Activated naive CD4-positive, alpha-beta T cell treated with Interleukin-2 at 50 U/mL for 16 hours (primary cell): ENCODE results near the gene SLC16A1.
"Not testable (repeated sequence)": the region's sequence is repeated elsewhere in the genome, so short reads cannot be mapped to it uniquely, and the experiment has no call there.

Source experiments
- DNase-seq: peaks from one replicate; pipeline ENCODE4 v3.0.0-alpha.2; 2020

SLC16A1 gene

GRCh38 chr1:112955773-112956543 is at the start of gene SLC16A1:
Gene SLC16A1 (minus strand): TSS chr1:112956196. CDS start chr1:112929308, 26,888 bp downstream.
- DNase-seq, result peak; percentile 90

DNA sequence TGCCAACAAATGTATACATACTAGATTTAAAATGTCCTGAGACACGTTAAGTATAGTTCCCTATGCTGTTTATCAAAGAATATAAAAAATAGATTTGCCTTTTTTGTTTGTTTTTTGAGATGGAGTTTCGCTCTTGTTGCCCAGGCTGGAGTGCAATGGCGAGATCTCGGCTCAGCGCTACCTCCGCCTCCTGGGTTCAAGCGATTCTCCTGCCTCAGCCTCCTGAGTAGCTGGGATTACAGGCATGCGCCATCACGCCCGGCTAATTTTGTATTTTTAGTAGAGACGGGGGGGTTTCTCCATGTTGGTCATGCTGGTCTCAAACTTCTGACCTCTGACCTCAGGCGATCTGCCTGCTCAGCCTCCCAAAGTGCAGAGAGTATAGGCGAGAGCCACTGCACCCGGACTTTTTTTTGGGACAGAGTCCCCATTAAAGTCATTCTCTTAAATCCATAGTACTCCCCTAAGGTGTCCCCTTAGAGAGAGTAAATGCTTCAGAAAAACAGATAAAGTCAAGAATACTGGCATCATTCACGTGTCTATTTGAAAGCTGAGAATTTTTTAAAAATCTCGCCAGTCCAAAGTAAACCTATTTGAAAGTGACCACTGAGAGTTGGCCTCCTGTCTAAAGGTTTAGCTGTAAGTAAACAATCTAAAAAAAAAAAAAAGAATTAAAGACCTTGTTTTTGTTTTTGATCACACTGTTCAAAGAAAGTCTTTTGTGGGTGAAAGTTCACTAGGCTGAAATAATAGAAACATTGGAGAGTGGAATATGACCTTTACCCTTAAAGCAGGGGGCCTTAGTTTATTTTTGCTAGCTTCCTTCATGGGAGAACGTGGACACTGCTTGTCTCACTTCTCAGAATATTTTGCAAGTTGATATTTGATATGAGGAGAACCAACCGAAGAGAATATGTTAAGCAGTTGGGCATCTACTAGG is 48.0 kb upstream of the SLC16A1 start:
- no peak for DNase-seq

- no peak for DNase-seq
Observed at GRCh38 chr1:113002297-113002696, 46.3 kb upstream of the SLC16A1 start.

GRCh38 chr1:112998592-112999235 is 42.7 kb upstream of the SLC16A1 start:
- no peak for DNase-seq

- no peak for DNase-seq
Observed at GRCh38 chr1:112997781-112998180, 41.8 kb upstream of the SLC16A1 start.

DNA sequence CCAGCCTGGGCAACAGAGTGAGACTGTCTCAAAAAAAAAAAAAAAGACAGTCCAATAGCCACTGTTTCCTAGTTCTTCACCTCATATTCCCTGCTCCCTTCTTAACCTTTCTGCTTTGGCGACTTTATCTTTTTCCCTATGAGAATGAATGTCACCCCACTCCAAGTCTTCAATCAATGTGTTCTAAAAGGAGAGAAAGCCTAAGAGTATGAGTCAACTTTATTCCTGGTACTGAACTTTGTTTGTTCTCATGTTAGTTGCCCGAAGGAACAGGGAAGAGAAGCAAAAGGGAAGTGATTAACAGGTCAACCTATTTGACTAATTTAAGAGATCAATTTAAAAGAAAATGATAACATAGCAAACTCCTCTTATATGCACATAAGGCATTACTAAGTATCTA is 39.9 kb upstream of the SLC16A1 start:
- no peak for DNase-seq

DNA sequence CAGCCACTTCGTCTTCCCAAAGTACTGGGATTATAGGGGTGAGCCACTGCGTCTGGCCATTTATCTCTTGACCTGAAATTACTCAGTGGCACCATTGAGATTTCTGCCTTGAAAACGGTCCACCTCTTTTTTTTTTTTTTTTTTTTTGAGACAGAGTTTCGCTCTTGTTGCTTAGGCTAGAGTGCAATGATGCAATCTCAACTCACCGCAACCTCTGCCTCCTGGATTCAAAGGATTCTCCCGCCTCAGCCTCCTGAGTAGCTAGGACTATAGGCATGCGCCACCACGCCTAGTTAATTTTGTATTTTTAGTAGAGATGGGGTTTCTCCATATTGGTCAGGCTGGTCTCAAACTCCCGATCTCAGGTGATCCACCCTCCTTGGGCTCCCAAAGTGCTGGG is 39.0 kb upstream of the SLC16A1 start:
- DNase-seq, result not testable (repeated sequence)

DNA sequence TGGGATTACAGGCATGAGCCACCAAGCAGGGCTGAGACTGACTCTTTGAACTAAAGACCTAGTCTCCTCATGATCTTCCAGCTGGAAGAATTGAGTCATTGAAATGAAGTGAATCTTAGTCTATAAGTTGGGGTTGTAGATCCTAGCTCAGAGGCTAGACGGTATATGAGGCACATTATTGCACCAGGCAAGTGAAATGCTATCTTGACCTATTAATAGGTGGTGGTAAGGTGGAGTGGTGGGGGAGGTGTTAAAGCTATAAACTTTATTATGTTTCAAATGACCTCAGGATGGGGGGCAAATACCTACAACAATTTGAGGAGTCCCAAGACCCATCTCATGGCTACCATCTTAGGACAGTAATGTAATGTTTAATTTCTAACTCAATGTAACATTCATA is 36.8 kb upstream of the SLC16A1 start:
- no peak for DNase-seq

GRCh38 chr1:112991402-112992120 is 35.6 kb upstream of the SLC16A1 start:
- no peak for DNase-seq

DNA sequence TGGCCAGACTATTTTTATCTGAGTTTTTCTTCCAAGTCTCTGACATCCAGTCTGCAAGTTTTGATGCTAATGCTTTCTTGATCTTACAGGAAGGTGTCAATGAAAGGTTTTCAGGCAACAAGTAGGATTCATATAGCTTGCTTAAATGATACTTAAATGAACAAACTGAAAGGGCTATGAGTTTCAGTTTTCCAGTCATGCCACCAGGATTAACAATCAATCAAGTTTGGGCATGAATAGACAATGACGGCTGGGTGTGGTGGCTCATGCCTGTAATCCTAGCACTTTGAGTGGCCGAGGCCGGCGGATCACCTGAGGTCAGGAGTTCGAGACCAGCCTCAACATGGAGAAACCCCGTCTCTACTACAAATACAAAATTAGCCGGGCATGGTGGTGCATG is 34.3 kb upstream of the SLC16A1 start:
- no peak for DNase-seq

DNA sequence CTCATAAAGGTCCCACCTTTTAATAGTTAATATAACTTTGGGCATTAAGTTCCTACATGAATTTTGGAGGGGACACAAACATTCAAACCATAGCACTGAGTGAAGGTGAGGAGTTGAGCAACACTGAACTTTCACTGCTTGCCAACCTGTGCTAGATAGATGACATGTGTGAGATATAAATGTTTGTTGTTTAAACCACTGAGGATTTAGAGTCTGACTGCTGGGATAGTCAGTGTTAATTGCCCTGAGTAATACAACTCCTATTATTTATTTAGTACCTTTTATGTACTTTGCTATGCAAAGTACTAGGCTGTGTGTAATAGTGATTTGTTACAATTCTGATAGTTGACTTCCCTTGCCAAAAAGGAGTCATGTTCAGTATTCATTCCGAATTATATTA is 32.4 kb upstream of the SLC16A1 start:
- no peak for DNase-seq

DNA sequence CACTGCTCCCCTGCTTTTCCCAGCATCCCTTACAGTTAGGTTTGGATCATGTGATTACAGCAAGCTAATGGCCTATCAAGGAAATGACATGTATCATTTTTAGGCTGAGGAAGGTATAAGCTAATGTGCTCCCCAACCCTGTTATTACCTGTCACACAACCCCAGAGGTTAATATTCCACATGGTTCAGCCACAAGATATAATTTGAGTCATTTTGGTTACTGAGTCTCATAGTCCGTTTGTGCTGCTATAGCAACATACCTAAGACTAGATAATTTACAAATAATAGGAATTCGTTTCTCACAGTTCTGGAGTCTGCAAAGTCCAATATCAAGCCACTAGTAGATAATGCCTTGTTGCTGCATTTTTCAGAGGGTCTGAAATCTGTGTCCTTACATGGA is 29.1 kb upstream of the SLC16A1 start:
- no peak for DNase-seq

DNA sequence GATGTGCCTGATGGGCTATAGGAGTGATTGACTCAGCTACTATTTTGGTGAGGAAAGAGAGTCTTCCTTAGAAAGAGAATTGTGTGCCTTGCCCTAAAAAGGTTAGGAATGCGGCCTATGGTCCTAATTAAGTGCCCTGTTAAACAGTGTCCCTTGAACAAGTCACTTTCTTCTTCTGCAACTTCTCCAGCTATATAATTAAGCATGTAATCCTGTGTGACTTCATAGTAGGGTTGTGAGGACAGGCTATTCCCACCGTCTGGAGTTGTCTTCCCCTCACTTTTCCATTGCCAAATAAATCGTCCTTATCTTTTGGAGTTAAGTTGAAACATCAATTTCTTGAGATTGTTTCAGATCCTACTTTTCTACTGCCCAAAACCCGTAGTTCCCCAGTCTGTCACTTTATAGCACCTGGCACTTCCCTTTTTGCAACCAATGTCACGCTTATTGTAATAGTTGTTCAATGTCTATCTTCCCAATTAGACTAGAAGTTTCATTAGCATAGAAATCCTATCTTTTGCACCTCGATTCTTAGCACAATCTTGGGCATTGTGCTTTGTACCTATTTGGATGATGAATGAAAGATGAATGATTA is 27.6 kb upstream of the SLC16A1 start:
- no peak for DNase-seq

DNA sequence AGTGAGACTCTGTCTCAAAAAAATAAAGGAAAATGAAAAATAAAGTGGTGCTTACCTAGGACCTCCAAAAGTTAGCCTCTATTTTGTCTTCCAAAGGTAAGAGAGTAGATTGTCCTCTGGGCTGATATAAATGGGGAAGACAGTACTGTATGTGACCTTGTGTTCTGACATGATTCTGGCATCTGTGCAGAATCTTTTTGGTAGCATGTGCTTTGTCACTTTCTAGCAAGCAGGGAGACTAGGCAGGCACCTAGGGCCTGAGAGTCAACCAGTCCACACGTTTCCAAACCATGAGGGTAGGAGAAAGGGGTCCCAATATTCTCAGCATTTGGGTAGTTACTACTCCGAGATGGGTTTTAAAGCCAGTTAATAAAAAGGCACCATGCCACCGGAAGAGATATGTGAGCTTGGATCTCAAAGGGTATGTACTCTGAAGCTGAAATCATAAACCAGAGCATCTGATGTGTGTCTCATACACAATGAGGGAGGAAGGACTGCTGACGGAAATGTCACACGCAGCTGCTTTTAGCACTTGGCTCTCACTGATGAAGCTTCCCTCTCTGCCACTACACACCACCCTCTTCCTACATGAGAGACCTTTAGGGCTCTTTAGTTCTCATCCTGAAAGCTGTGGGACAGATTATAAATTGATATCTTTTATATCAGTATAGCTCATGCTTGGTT is 27.0 kb upstream of the SLC16A1 start:
- DNase-seq, result no peak

DNA sequence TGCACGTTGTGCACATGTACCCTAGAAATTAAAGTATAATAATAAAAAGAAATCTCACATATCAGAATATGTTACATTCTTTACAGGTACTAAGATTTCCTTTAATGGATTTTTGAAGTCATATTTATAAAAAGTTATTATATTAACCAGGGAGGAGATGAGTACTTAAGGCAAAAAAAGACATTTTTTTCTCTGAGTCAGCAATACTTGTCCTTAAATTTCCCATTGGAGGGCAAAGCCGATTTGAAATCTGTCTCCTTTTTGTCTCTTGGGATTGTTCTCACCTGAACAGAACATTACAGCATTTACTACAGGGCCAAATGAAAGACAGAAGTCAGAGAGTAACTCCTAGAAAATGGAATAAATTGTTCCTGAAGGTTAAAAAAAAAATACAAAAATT is 26.3 kb upstream of the SLC16A1 start:
- no peak for DNase-seq

GRCh38 chr1:112981834-112982233 is 25.8 kb upstream of the SLC16A1 start:
- DNase-seq, result not testable (repeated sequence)

- no peak for DNase-seq
Observed at GRCh38 chr1:112981426-112981825, 25.4 kb upstream of the SLC16A1 start.

GRCh38 chr1:112975336-112975735 is 19.3 kb upstream of the SLC16A1 start:
- DNase-seq, result no peak

GRCh38 chr1:112974646-112975045 is 18.6 kb upstream of the SLC16A1 start:
- no peak for DNase-seq

GRCh38 chr1:112973788-112974187 is 17.8 kb upstream of the SLC16A1 start:
- no peak for DNase-seq

GRCh38 chr1:112971006-112971405 is 15.0 kb upstream of the SLC16A1 start:
- no peak for DNase-seq

GRCh38 chr1:112964347-112964746 is 8.4 kb upstream of the SLC16A1 start:
- no peak for DNase-seq
